HEK293T (cell line): Measurements from ENCODE around the gene ATP8A2.

Source experiments
- ARNT ChIP-seq: fragments of 450-650 bp; IDR thresholded peaks from 2 replicates; pipeline ENCODE4 v1.6.1; 2017; ENCODE audit warnings: mild to moderate bottlenecking
- BHLHE40 ChIP-seq: fragments of 450-650 bp; IDR thresholded peaks from 2 replicates; pipeline ENCODE4 v1.6.1; 2016; ENCODE audit warnings: mild to moderate bottlenecking, moderate library complexity, borderline replicate concordance
- FOXA1 ChIP-seq: fragments of 450-650 bp; IDR thresholded peaks from 2 replicates; pipeline ENCODE4 v1.6.1; 2016; ENCODE audit warnings: mild to moderate bottlenecking
- FOXM1 ChIP-seq: fragments of 450-650 bp; IDR thresholded peaks from 2 replicates; pipeline ENCODE4 v1.6.1; 2017; ENCODE audit warnings: mild to moderate bottlenecking, borderline replicate concordance
- LEF1 ChIP-seq: fragments of 450-650 bp; IDR thresholded peaks from 2 replicates; pipeline ENCODE4 v1.6.1; 2017; ENCODE audit warnings: mild to moderate bottlenecking, borderline replicate concordance
- NFRKB ChIP-seq: fragments of 450-650 bp; IDR thresholded peaks from 2 replicates; pipeline ENCODE4 v1.6.1; 2016; ENCODE audit warnings: mild to moderate bottlenecking, moderate library complexity
- TARDBP ChIP-seq: fragments of 450-650 bp; IDR thresholded peaks from 2 replicates; pipeline ENCODE4 v1.6.1; 2016
- TF ChIP-seq, protein P1 (sequence below): fragments of 450-650 bp; IDR thresholded peaks from 2 replicates; pipeline ENCODE4 v1.6.1; 2016

DNA sequence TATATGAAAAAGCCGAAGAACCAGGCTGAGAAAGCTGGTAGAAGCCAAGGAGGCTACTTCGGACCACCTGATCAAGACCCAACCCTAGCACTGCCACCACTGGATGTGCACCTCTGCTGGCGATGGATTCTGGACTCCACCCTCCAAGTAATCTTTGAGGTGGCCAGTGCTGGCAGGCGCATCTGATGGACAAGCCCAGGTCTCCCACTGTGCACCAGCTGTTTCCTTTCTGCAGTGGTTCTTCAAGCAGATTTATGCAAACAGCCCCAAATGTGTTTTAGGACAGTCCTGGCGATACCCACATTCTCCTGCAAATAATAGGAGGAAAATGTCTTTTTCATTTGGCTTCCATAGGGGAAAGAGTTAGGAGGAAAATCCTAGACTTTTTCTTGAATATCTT, 507.7 kb downstream of the ATP8A2 start:
- no peak for TF ChIP-seq LEF1
- TF ChIP-seq, protein P1, sequence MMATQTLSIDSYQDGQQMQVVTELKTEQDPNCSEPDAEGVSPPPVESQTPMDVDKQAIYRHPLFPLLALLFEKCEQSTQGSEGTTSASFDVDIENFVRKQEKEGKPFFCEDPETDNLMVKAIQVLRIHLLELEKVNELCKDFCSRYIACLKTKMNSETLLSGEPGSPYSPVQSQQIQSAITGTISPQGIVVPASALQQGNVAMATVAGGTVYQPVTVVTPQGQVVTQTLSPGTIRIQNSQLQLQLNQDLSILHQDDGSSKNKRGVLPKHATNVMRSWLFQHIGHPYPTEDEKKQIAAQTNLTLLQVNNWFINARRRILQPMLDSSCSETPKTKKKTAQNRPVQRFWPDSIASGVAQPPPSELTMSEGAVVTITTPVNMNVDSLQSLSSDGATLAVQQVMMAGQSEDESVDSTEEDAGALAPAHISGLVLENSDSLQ, result no peak
- TF ChIP-seq ARNT, result no peak
- no peak for TF ChIP-seq TARDBP
- TF ChIP-seq FOXA1, result no peak
- no peak for TF ChIP-seq BHLHE40
- TF ChIP-seq FOXM1, result no peak
- no peak for TF ChIP-seq NFRKB
